Anterior cingulate cortex (tissue), 58 donors: Measurements from ENCODE around the gene BLNK.
"Not testable (repeated sequence)": the region's sequence is repeated elsewhere in the genome, so short reads cannot be mapped to it uniquely, and the experiment has no call there.

ENCODE experiments used
- DNase-seq, 58 donors: peaks; one replicate each; lab custom pipeline; 2025; lab: John Stamatoyannopoulos, UW

Gene BLNK

DNA sequence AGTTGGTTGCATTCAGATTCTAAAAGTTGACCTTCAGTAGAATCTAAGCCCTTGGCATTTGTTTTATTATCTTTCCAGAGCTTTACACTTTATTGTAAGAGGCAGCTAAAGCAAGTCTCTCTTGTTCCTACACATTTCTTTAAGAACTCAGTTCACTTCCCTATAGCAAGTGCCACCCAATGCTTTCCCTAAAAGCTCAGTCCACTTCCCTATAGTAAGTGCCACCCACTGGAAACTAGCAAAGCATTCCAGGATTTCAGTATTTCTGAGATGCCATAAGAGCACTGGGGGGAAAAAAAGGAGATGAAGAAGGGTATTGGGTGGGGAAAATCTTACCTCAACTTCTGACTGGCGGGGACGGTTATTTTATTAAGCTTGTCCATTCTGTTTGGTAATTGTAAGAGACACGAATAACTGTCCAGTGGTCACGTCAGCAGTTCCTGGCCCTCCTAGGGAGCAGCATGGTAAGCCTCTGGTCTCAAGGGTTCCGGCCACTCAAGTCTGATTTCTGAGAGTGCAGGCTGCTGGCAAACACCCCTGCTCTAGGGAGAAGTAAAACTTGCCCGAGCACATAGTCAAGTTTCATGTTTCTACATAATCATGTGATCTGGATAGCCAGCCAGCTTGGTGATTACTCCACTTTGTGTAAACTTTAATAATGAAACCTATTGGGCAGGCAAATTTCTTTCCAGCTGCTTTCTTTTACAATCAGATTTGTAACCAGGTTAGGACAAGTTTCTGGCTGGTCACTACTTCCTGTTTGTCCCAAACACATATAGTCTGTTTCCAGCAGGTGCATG is at the start of gene BLNK:
Gene BLNK (minus strand): TSS at position 554 of the 800 bp plus-strand sequence. CDS start 171 bp downstream, at position 383.
- DNase-seq, result peak in 12 of 58 donors; percentile 5 to 53 (median 14)

GRCh38 chr10:96319754-96320474 is 48.5 kb upstream of the BLNK start:
- DNase-seq, result no peak

DNA sequence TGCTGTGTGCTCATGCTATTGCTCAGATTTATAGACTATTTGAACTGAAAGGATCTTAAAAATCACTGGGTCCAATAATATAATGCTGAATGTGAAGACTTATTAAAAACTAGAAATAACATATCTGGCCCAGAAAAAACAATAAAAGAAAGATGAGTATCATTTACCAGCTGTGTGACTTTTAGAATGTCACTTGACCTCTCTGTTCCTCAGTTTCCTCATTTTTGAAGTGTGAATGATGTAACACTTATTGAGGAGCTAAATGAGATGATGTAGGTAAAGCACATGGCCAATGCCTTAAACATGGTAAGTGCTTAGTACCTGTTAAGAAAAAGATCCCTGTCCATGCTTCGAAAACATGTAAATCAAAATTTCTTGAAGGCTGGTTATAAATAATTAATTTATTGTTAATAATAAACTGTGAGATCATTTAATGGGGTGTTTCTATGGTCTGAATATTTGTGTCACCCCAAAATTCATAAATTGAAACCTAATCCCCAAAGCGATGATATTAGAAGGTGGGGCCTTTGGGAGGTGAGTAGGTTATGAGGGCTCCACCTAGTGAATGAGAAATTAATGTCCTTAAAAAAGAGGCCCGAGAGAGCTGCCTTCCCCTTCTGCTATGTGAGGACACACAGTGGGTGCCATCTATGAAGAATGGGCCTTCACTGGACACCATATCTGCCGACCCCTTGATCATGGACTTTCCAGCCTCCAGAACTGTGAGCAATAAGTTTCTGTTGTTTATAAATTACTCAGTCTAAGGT is 45.9 kb upstream of the BLNK start:
- DNase-seq, result no peak

GRCh38 chr10:96313344-96313743 is 42.0 kb upstream of the BLNK start:
- DNase-seq, result no peak

DNA sequence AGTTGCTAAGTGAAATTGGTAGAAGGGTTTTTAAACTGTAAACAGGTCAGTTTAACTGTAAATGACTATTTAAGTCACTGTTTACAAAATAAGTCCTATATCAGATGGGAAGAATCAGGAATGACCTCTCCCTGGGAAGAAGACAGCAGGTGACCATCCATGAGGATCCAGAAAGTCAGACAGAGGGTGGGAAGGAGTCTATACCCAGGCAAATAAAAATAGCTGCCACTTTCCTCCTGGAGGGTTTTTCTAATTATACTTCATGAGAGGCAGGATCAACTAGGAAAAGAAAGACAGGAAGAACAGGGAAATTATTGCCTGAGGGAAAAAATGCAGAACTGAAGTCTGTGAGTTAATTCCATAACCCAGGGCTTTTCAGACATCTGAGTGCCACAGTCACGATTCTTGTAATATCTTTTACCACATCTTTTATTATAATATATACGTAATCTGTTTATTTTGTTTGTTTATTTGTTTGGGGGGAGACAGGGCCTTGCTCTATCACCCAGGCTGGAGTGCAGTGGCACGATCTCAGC is 39.9 kb upstream of the BLNK start:
- DNase-seq, result no peak

DNA sequence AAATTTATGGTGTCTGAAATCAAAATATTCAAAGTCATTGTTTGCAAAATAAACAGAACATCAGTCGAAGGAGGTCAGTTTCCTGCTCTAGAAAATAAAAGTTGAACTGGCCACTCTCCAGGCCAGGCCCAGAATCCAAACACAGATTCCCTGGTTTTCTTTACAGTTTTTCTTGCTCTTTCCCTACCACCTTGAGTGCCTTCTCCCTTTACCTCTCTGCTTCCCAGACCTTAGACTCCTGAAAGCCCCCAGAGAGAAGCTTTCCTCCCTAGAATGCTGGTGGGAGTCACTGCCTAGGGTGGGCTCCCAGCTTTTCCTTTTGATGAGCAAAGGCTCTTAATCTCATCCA is 38.9 kb upstream of the BLNK start:
- DNase-seq, result no peak

- DNase-seq, result no peak
Measured at GRCh38 chr10:96309628-96310320, 38.4 kb upstream of the BLNK start.

GRCh38 chr10:96308854-96309253 is 37.5 kb upstream of the BLNK start:
- DNase-seq, result not testable (repeated sequence)

DNA sequence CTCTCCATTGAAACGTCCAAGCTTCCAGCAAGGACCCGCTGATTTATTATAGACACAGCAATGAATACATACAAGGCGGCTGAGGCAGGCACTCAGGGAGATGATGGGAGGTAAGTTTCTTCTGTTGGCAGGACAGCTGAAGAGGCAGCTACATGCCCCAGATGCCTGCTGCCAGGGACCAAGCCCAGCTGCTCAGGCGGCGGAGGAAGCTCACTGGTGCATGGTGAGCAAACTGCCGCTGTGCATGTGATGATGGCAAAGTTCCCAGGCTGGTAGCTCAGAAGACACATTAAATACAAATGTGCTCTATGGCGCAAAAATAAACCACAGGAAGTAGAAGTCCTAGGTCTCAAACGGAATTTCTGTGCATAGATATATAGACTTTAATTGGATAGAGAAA is 35.1 kb upstream of the BLNK start:
- DNase-seq, result peak in 35 of 58 donors; percentile 2 to 57 (median 15)

DNA sequence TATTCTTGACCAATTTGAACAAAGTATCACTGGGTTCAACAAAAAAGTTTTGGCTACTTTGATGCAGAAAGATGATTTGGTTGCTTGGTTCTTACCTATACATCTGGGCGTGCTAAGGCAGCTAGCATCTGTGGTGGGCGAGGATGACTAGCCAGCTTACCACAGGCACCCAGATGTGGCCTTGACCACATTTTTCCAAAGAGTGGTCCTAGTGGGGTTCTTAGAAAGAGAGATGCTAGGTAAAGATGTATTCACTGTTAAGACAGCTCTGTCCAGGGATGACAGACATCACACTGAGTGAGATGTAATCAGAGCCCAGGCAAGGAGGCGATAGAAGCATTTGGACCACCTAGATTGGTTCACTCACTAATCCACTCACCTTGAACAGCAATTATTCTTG is 33.6 kb upstream of the BLNK start:
- no peak for DNase-seq

GRCh38 chr10:96304230-96304629 is 32.9 kb upstream of the BLNK start, which contains the start of gene DNTT:
TSS of gene DNTT (plus strand) at chr10:96304434. CDS start at chr10:96304498, 64 bp downstream.
- DNase-seq, result no peak

DNA sequence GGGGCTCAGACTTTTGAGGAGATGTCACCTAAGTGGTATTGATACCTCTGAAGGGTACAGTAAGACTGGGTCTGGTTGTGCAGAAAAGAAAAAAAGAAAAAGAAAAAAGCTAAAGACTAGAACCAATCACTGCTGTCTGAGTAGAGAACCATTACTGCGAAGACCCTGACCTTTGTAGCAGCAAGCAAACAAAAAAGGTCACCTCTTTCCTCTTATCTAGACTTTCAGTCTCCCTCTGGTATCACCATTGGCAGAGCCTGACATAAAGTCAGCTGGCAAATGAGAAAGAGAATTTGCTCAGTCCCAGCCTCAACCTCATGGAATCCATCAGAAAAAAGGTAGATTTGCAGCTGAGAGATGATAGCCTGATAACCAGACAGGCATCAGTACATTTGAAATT is 30.2 kb upstream of the BLNK start:
- DNase-seq, result no peak

DNA sequence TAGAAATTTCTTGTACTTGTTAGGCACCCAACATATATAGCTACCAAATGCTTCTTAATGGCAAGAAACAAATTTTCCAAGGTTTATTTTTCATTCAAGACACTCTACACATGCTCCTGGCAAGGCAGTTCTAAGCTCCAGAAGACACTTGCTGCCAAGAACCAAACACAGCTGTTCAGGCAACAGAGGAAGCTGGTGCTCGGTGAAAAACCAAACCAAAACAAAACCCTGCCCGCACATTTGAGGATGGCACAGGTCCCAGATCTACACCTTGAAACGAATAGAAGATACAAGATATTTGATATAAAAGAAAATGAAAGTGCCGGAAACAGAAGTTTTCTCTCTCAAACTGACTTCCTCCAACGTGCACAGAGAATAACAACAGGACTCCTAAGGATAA is 28.0 kb upstream of the BLNK start:
- DNase-seq, result peak in 10 of 58 donors; percentile 2 to 46 (median 6)

DNA sequence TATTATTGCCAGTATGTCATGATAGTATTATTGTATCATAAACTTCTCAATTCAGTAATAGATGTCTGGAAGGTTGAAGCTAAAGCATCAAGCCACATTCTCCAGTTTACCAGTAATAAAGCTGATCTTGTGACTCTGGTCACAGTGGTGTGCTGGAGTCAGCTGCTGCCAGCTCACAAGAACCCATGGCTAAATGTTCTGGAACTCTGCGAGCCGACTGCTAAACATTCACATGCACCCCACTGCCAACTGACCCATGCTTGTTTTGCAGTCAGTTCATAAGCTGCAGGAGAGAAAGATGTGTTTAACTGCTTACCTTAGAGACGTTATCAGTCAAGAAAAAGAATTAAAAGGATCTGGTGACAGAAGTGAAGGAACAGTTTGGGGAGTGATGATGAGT is 27.0 kb upstream of the BLNK start:
- no peak for DNase-seq

DNA sequence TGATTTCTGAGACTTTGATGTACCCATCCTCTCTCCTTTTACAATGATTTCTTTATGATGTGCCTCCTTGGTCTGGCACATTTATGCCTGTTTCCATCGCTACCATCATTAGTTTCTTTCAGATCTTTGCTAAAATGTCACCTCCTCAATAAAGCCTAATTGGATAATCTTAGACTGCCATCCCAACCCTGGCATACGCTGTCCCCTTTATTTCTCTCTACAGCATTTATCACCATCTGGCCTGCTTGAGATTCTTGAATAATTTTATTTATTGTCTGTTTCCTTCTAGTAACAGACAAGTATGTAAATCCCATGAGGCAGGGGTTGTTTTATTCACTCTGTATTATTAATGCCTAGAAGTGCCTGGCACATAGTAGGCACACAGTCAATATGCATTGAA is 26.1 kb upstream of the BLNK start:
- DNase-seq, result no peak

DNA sequence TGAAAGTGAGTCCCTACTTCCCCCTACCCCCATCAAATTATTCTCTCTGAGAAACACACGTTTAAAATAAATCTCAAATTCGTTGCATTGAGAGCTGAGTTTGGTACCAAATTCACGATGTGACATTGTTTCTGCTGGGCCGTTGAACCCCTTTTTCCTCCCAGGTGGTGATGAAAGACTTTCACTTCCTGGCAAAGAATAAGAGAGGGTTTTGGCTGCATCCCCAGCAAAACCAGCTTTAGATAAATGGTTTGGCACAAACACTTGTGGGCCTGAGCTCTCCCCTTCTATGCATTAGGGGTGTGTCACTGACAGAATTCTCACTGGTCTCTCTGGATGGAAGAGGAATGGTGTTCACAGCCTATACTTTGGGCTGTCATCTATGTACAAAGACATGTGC is 24.1 kb upstream of the BLNK start:
- no peak for DNase-seq

DNA sequence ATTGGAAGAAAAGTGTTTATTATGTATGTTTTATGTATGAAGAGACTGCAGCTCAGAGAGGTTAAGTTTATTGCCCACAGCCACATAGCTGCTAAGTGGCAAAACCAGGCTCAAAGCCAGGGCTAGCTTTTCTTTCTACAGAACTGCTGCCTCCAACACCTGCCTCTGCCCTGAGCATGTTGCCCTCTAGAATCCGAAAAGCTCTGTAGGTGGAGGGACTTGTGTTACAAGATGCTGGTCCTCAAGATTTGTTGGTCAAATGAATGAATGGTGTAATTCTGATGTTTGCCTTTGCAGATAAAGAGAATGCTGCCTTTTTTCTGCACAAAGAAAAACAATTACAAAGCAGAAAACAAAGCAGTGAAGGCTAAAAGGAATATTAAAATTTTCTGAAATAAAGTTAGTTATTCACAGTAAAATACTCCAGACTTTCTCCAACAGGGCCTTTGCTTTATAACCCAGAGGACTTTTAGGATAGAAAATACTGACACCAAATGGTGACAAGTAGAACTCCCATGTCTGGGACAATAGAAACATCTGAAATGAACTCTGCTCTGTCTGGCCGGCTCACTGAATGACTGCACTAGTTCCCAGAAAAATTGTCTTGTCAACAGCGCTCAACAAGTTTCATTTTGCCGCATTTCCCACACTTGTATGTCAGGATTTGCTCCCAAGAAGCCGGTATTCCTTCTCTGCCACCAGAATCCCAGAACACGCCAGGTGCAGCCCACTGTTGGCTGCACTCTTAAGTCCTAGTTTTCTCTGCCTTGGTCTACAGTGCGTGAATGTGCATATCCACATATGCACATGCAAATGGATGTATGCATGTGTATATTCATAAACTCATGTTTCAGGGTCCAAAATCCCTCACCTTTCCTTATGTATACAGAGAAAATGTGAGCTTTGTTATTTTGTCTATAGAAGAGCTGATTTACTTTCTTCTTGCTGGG is 21.9 kb upstream of the BLNK start:
- peak in 10 of 58 donors; percentile 4 to 50 (median 13) for DNase-seq

DNA sequence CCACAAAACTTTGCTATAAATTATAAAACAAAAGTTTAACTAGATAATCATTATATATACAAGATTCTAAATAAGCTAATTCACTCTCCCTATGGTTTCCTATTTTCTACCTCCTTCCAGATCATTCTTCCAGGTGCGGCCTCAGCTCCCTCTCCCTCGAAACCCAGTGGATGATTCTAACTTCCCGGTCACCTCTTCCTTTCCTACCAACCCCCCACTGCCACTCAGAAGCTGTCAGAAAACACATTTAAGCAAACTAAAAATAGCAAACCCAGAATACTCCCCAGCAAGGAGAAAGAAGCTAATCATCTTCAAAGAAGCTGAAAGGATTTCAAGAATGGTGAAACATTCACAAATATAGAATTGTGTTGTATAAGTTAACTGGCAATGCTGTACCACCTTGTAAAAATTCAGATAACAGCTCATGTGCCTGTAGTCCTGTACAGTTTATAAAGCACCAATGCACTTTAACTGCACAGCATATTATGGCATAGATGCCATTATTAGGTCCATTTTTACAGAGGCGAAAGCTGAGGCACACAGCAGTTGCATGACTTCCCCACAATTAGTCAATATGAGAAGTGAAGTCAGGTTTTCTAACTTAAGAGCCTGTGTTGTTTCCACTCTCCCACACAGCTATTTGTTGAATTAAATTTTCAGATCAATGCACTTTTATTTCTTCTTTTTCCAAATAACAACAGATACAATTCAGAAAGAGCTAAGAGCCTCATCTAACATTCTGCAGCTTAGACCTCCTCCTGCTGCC is 19.2 kb upstream of the BLNK start:
- no peak for DNase-seq
